DND-41 (cell line): ENCODE results near the gene WWP2.
"Not testable (repeated sequence)": the region's sequence is repeated elsewhere in the genome, so short reads cannot be mapped to it uniquely, and the experiment has no call there.

Experiments used
- ATAC-seq: fragments of 200-7000 bp; cut with Tn5 transposase; 3 replicates; pipeline ENCODE4 v1.9.1; 2021; ENCODE audit warnings: low read depth; ENCODE audit not compliant: insufficient read depth
- DNase-seq: peaks from one replicate; pipeline ENCODE4 v3.0.0-alpha.2; 2020
- H2AFZ ChIP-seq: 2 replicates; pipeline ENCODE4 v1.6.0; 2012; ENCODE audit warnings: low read depth, low read length
- H3K27ac ChIP-seq: 2 replicates; pipeline ENCODE4 v1.5.1; 2012; ENCODE audit warnings: low read length, inconsistent platforms
- H3K27me3 ChIP-seq: fragments of 200-600 bp; sonication (generic); 2 replicates; pipeline ENCODE4 v1.6.0; 2012; ENCODE audit warnings: low read length, mild to moderate bottlenecking, inconsistent platforms; ENCODE audit not compliant: insufficient read depth, poor library complexity
- H3K36me3 ChIP-seq: 2 replicates; pipeline ENCODE4 v1.5.1; 2012; ENCODE audit warnings: low read length, inconsistent platforms; ENCODE audit not compliant: insufficient read depth
- H3K4me1 ChIP-seq: 2 replicates; pipeline ENCODE4 v1.5.1; 2012; ENCODE audit warnings: mild to moderate bottlenecking, low read length; ENCODE audit not compliant: insufficient read depth
- H3K4me2 ChIP-seq: 2 replicates; pipeline ENCODE4 v1.6.0; 2012; ENCODE audit warnings: mild to moderate bottlenecking, moderate library complexity, low read length, inconsistent platforms; ENCODE audit not compliant: insufficient read depth
- H3K4me3 ChIP-seq, 2 experiments: fragments of 200-600 bp in 1 of 2; shearing (Covaris generic) in 1 of 2; 2 replicates each; pipeline ENCODE4 v1.5.1; 2012 to 2016; ENCODE audit warnings: inconsistent platforms in 2 of 2, low read length in 2 of 2, mild to moderate bottlenecking in 2 of 2, low read depth in 1 of 2, moderate library complexity in 1 of 2
- H3K79me2 ChIP-seq: 2 replicates; pipeline ENCODE4 v1.6.0; 2012; ENCODE audit warnings: low read length, inconsistent platforms; ENCODE audit not compliant: insufficient read depth
- H3K9ac ChIP-seq: 2 replicates; pipeline ENCODE4 v1.6.0; 2012; ENCODE audit warnings: low read depth, mild to moderate bottlenecking, inconsistent platforms, low read length, moderate library complexity
- H3K9me3 ChIP-seq: 2 replicates; pipeline ENCODE4 v1.5.1; 2012; ENCODE audit warnings: low read length, moderate library complexity, mild to moderate bottlenecking, inconsistent platforms; ENCODE audit not compliant: insufficient read depth, severe bottlenecking
- H4K20me1 ChIP-seq: 2 replicates; pipeline ENCODE4 v1.6.0; 2012; ENCODE audit warnings: low read length; ENCODE audit not compliant: insufficient read depth
- CTCF ChIP-seq: IDR thresholded peaks from 2 replicates; pipeline ENCODE4 v1.5.1; 2012; ENCODE audit warnings: borderline replicate concordance, low read length, moderate library complexity, mild to moderate bottlenecking; ENCODE audit not compliant: poor library complexity, severe bottlenecking; ENCODE audit errors: extremely low read depth
- EZH2 ChIP-seq: IDR thresholded peaks from 3 replicates; pipeline ENCODE4 v1.6.1; 2012; ENCODE audit warnings: borderline replicate concordance, low read depth, mild to moderate bottlenecking, moderate library complexity, low read length, inconsistent platforms; ENCODE audit not compliant: severe bottlenecking

The WWP2 gene

GRCh38 chr16:69821844-69822173 lies 59.7 kb downstream of the WWP2 start:
- Histone ChIP-seq H3K4me3 (no peak overlapping the region), H3K4me1 (no peaks in the 10 kb centered on the region), H3K4me2 (no peak overlapping the region), H3K36me3 (peaks cover 1% of the 10 kb centered on the region; the same call in 1 of the 2 replicates), H2AFZ (no peak overlapping the region), H3K27ac (no peak overlapping the region), H3K9ac (no peak overlapping the region), H3K9me3 (no peaks in the 10 kb centered on the region), H4K20me1 (no peaks in the 10 kb centered on the region), H3K79me2 (no peaks in the 10 kb centered on the region), H3K27me3 (no peaks in the 10 kb centered on the region)
- ATAC-seq (no peak), DNase-seq (no peak)
- no peak for TF ChIP-seq CTCF
- no peak for TF ChIP-seq EZH2

GRCh38 chr16:69822174-69822935 lies 60.2 kb downstream of the WWP2 start:
- DNase-seq (no peak), ATAC-seq (no peak)
- H3K27ac ChIP-seq: no peak overlapping the region
- no peaks in the 10 kb centered on the region for H3K27me3 ChIP-seq
- H3K9ac ChIP-seq: no peak overlapping the region
- H2AFZ ChIP-seq: no peak overlapping the region
- no peaks in the 10 kb centered on the region for H3K4me1 ChIP-seq
- no peaks in the 10 kb centered on the region; the same call in 1 of the 2 replicates for H3K36me3 ChIP-seq
- H3K79me2 ChIP-seq: no peaks in the 10 kb centered on the region
- TF ChIP-seq CTCF (no peak), EZH2 (no peak)
- no peaks in the 10 kb centered on the region for H3K9me3 ChIP-seq
- H3K4me2 ChIP-seq: no peak overlapping the region
- no peaks in the 10 kb centered on the region for H4K20me1 ChIP-seq
- H3K4me3 ChIP-seq: no peak overlapping the region

GRCh38 chr16:69823831-69824563 lies 61.9 kb downstream of the WWP2 start:
- DNase-seq: no peak
- H3K4me2 ChIP-seq: no peak overlapping the region
- no peaks in the 10 kb centered on the region for H3K79me2 ChIP-seq
- no peak for ATAC-seq
- H4K20me1 ChIP-seq: no peaks in the 10 kb centered on the region
- no peaks in the 10 kb centered on the region for H3K36me3 ChIP-seq
- H3K4me1 ChIP-seq: no peaks in the 10 kb centered on the region
- TF ChIP-seq CTCF (no peak), EZH2 (no peak)
- no peak overlapping the region for H3K9ac ChIP-seq
- no peak overlapping the region for H2AFZ ChIP-seq
- H3K4me3 ChIP-seq: no peak overlapping the region
- no peaks in the 10 kb centered on the region for H3K9me3 ChIP-seq
- no peaks in the 10 kb centered on the region for H3K27me3 ChIP-seq
- no peak overlapping the region for H3K27ac ChIP-seq

GRCh38 chr16:69824564-69825142 lies 62.5 kb downstream of the WWP2 start:
- H3K27me3 ChIP-seq, H3K79me2 ChIP-seq, DNase-seq, H4K20me1 ChIP-seq, H3K4me2 ChIP-seq, H3K9ac ChIP-seq, H2AFZ ChIP-seq, H3K27ac ChIP-seq, H3K9me3 ChIP-seq, H3K4me3 ChIP-seq, H3K36me3 ChIP-seq, ATAC-seq, H3K4me1 ChIP-seq: not testable (repeated sequence)
